Glutamatergic neuron (in vitro differentiated cells): ENCODE results near the gene DDX10. TPM values are rescaled to one million over a fixed set of nuclear protein-coding genes. Genes with fewer than 3 reads are reported as not detected.

Source experiments
- DNase-seq: peaks from one replicate; pipeline ENCODE4 v3.0.0; 2022
- H3K27ac Mint-ChIP-seq: one replicate; pipeline ENCODE4 v1.8.0; 2020; ENCODE audit warnings: mild to moderate bottlenecking, mixed read lengths, inconsistent platforms; ENCODE audit not compliant: unreplicated experiment
- H3K27me3 Mint-ChIP-seq: one replicate; pipeline ENCODE4 v1.8.0; 2020; ENCODE audit warnings: mild to moderate bottlenecking, moderate library complexity, mixed read lengths, inconsistent platforms; ENCODE audit not compliant: unreplicated experiment
- H3K36me3 Mint-ChIP-seq: one replicate; pipeline ENCODE4 v1.8.0; 2020; ENCODE audit warnings: mild to moderate bottlenecking, mixed read lengths, inconsistent platforms; ENCODE audit not compliant: unreplicated experiment
- H3K4me1 Mint-ChIP-seq: one replicate; pipeline ENCODE4 v1.8.0; 2020; ENCODE audit warnings: mild to moderate bottlenecking, low read depth, mixed read lengths, inconsistent platforms; ENCODE audit not compliant: unreplicated experiment
- H3K4me3 Mint-ChIP-seq: one replicate; pipeline ENCODE4 v1.8.0; 2020; ENCODE audit warnings: mild to moderate bottlenecking, mixed read lengths, inconsistent platforms; ENCODE audit not compliant: unreplicated experiment
- H3K9me3 Mint-ChIP-seq: one replicate; pipeline ENCODE4 v1.8.0; 2020; ENCODE audit warnings: mild to moderate bottlenecking, moderate library complexity, mixed read lengths, inconsistent platforms; ENCODE audit not compliant: unreplicated experiment
- CTCF ChIP-seq: fragments of 200-600 bp; sonication (generic); IDR thresholded peaks from one replicate; pipeline ENCODE4 v1.5.0; 2021; ENCODE audit not compliant: partially characterized antibody, unreplicated experiment
- total RNA-seq: library from RNA; stranded (reverse); fragmentation: NEBNext Ultra II Directional; extraction: Animal tissue kit (Norgen Biotek cat#: 25700); gene quantifications from one replicate; pipeline ENCODE4 v1.2.1, GENCODE V29; 2021; ENCODE audit not compliant: unreplicated experiment

DDX10 gene
- total RNA-seq, 1 donor from 2014 or later, result 18.8 TPM

- Mint-ChIP-seq H3K36me3 (no peaks in the 10 kb centered on the region), H3K4me1 (no peaks in the 10 kb centered on the region)
- peak; percentile 26 for TF ChIP-seq CTCF
Measured at GRCh38 chr11:108654994-108655631, 9.8 kb upstream of the DDX10 start.

GRCh38 chr11:108662700-108663099 is 2.2 kb upstream of the DDX10 start:
- Mint-ChIP-seq H3K27ac (no peak overlapping the region), H3K27me3 (peaks cover 4% of the 10 kb centered on the region), H3K9me3 (peaks cover 4% of the 10 kb centered on the region), H3K4me3 (no peak overlapping the region), H3K36me3 (no peaks in the 10 kb centered on the region), H3K4me1 (peaks cover 8% of the 10 kb centered on the region)
- TF ChIP-seq CTCF, result no peak
- no peak for DNase-seq

More at GRCh38 chr11:108654994-108655631, 9.8 kb upstream of the DDX10 start:
- Mint-ChIP-seq H3K27me3 (no peaks in the 10 kb centered on the region), H3K27ac (no peak overlapping the region), H3K9me3 (peaks cover 2% of the 10 kb centered on the region), H3K4me3 (no peak overlapping the region)
- no peak for DNase-seq

GRCh38 chr11:108663154-108663877 is 1.6 kb upstream of the DDX10 start:
- H3K4me1 Mint-ChIP-seq, result peaks cover 8% of the 10 kb centered on the region
- no peak overlapping the region for H3K4me3 Mint-ChIP-seq
- no peak for DNase-seq
- no peaks in the 10 kb centered on the region for H3K36me3 Mint-ChIP-seq
- peaks cover 4% of the 10 kb centered on the region for H3K27me3 Mint-ChIP-seq
- TF ChIP-seq CTCF, result no peak
- H3K27ac Mint-ChIP-seq, result no peak overlapping the region
- peaks cover 4% of the 10 kb centered on the region for H3K9me3 Mint-ChIP-seq

GRCh38 chr11:108666373-108666772 is 1.5 kb downstream of the DDX10 start:
- no peaks in the 10 kb centered on the region for H3K36me3 Mint-ChIP-seq
- peaks cover 8% of the 10 kb centered on the region for H3K4me1 Mint-ChIP-seq
- no peak for TF ChIP-seq CTCF
- peaks cover 7% of the 10 kb centered on the region for H3K9me3 Mint-ChIP-seq
- peaks cover 4% of the 10 kb centered on the region for H3K27me3 Mint-ChIP-seq
- no peak for DNase-seq
- H3K27ac Mint-ChIP-seq, result no peak overlapping the region
- peak overlapping the region; percentile 100 for H3K4me3 Mint-ChIP-seq

GRCh38 chr11:108669286-108669685 is 4.4 kb downstream of the DDX10 start:
- H3K27me3 Mint-ChIP-seq, result peaks cover 4% of the 10 kb centered on the region
- peaks cover 8% of the 10 kb centered on the region for H3K4me1 Mint-ChIP-seq
- H3K4me3 Mint-ChIP-seq, result peak overlapping the region; percentile 32
- no peak for TF ChIP-seq CTCF
- peaks cover 7% of the 10 kb centered on the region for H3K9me3 Mint-ChIP-seq
- H3K36me3 Mint-ChIP-seq, result no peaks in the 10 kb centered on the region
- H3K27ac Mint-ChIP-seq, result no peak overlapping the region
- DNase-seq, result no peak
